ENCODE data around the gene DLG2.

The DLG2 gene

DNA sequence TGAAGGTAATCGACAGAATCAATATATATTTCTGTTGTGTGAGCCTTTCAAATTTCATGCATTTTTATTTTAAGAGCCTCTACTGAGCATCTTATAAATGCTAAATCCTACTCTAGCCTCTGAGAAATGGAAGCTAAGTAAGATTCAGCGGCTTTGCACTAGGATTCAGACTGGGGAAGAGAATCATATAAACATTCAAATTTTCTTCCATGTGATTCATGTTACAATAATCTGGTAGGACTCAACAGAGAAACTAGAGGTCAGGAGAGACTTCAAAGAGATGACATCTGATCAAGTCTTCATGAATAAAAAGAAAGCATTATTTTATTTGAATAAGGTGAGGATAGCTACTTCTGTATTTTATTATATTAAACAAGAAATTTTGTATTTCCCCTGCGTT is 538.9 kb downstream of the DLG2 start:
- no peaks in the 10 kb centered on the region for H3K9me3 ChIP-seq
- no peak overlapping the region for H3K4me3 ChIP-seq (ENCODE audit: low read depth in 1 of 2, low read length in 1 of 2)
- H3K36me3 ChIP-seq: no peaks in the 10 kb centered on the region
- no peaks in the 10 kb centered on the region for H3K4me1 ChIP-seq (ENCODE audit: control insufficient read depth in 1 of 2, insufficient read depth in 1 of 2, low read depth in 1 of 2, low read length in 1 of 2)
- TF ChIP-seq, protein P1, sequence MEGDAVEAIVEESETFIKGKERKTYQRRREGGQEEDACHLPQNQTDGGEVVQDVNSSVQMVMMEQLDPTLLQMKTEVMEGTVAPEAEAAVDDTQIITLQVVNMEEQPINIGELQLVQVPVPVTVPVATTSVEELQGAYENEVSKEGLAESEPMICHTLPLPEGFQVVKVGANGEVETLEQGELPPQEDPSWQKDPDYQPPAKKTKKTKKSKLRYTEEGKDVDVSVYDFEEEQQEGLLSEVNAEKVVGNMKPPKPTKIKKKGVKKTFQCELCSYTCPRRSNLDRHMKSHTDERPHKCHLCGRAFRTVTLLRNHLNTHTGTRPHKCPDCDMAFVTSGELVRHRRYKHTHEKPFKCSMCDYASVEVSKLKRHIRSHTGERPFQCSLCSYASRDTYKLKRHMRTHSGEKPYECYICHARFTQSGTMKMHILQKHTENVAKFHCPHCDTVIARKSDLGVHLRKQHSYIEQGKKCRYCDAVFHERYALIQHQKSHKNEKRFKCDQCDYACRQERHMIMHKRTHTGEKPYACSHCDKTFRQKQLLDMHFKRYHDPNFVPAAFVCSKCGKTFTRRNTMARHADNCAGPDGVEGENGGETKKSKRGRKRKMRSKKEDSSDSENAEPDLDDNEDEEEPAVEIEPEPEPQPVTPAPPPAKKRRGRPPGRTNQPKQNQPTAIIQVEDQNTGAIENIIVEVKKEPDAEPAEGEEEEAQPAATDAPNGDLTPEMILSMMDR (IDR thresholded peaks at IDR 0.05): no peak
- no peaks in the 10 kb centered on the region for H3K27me3 ChIP-seq
- H3K27ac ChIP-seq: no peak overlapping the region

DNA sequence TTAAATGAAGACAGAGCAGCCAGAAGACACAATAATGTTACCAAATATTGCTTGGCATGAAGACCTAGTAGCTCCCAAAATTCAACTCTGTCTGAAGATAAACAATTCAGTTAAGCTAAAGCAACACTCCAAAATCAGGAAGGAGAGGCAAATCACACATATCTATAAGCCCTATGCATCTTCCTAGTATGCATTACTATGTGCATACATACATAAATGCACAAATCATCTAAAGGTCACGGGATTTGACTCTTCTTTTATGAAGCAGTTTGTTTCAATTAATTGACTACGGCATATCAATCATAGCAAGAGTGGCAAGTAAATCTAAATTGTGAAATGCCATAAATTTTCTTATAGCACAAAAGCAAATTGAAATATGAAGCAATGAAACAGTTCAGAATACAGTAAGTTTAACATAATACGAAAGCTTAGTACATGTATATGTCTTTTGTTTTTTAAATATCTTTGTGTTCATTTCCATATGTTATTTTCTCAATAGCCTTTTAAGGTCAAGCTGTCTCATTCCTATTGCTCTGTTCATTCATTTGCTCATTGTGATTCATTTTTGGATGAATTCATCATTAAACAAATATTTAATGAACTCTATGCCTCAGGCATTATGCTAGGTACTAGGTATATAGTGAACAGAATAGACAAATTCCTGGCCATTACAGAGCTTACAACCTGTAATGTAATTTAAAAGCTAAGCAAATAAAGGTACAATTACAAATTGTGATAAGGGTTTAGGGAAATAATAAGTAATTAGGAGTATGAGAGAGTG is 540.5 kb downstream of the DLG2 start:
- H3K27me3 ChIP-seq: no peaks in the 10 kb centered on the region
- no peak overlapping the region for H3K4me3 ChIP-seq (ENCODE audit: low read depth in 1 of 2, low read length in 1 of 2)
- no peak overlapping the region for H3K27ac ChIP-seq
- H3K4me1 ChIP-seq (ENCODE audit: control insufficient read depth in 1 of 2, insufficient read depth in 1 of 2, low read depth in 1 of 2, low read length in 1 of 2): no peaks in the 10 kb centered on the region
- TF ChIP-seq, protein P1 (IDR thresholded peaks at IDR 0.05): no peak
- no peaks in the 10 kb centered on the region for H3K9me3 ChIP-seq
- H3K36me3 ChIP-seq: no peaks in the 10 kb centered on the region

DNA sequence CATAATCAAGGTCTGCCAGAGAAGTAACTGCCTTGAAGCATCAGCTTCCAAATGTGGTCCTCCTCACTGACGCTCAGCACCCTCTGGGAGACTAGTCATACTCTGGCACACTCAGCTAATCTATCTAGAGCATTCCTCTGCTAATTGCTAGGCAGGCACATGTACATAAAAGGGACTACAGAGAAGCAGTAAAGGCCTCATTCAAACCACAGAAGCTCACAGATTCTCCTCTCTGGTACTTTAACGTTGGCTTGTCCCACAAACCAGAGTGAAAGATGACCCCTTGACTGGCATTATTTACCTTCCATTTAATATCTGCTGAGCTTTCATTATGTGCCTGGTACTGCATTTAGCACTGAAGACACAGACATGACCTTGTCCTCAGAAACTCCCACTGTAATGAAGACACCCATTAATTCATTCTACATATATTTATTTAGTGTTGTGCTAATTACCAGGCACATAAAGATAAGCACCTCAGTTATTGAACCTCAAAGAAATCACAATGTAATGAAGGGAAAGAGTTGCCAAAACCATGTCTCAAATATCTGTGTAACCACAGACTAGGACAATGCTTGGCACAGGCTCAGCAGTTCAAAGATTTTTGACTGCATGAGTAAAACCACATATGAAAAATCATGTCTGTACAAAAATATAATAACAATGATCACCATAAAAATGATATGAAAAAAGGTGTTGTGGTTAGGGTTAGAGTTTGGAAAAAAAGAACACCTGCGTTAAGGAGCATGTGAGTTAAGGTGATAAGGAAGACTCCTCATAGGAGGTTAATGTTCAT is 550.4 kb downstream of the DLG2 start:
- H3K27me3 ChIP-seq: no peaks in the 10 kb centered on the region
- TF ChIP-seq, protein P1 (IDR thresholded peaks at IDR 0.05): no peak
- H3K4me1 ChIP-seq (ENCODE audit: control insufficient read depth in 1 of 2, insufficient read depth in 1 of 2, low read depth in 1 of 2, low read length in 1 of 2): no peaks in the 10 kb centered on the region
- H3K9me3 ChIP-seq: no peaks in the 10 kb centered on the region
- H3K27ac ChIP-seq: no peak overlapping the region
- H3K36me3 ChIP-seq: no peaks in the 10 kb centered on the region
- no peak overlapping the region for H3K4me3 ChIP-seq (ENCODE audit: low read depth in 1 of 2, low read length in 1 of 2)

DNA sequence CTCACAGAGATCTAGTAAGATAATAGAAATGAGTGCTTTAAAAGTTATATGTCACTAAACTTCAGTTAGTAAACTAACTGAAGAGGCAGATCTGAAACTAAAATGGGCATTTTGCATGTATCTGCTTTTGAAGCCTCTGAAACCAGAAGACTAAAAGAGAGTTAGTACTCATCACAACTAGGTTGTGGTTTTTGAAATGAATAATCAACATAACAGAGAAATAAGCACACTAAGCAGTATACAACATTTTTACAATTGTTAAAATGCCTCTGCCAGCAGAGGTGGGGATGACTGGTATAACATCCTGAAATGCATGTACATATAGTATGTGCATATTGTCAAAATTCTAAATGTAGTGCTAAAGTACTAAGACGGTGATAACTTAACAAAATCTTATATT is 564.5 kb downstream of the DLG2 start:
- Histone ChIP-seq H3K36me3 (no peaks in the 10 kb centered on the region), H3K27ac (no peak overlapping the region), H3K4me3 (ENCODE audit: low read depth in 1 of 2, low read length in 1 of 2) (no peak overlapping the region), H3K27me3 (no peaks in the 10 kb centered on the region), H3K9me3 (peaks cover 5% of the 10 kb centered on the region), H3K4me1 (ENCODE audit: control insufficient read depth in 1 of 2, insufficient read depth in 1 of 2, low read depth in 1 of 2, low read length in 1 of 2) (no peaks in the 10 kb centered on the region)
- TF ChIP-seq, protein P1 (IDR thresholded peaks at IDR 0.05): no peak

DNA sequence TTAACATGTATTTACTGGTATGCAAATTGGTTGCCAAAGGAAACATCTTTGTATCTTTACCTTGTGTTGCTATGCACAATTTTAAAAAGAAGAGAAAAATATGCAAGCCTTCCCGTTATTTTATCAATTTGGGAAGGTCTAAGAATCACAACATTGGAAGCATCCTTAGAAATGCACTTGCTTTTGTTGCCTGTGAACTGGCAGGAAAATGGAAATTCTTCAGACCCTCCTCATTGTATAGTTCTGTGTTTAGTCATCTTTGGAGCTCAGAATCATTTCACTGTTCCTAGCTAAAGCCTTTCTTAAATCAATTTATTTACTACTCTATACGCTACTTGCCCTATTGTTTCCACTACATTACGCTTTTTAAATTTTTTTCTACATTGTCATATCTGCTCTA is 574.5 kb downstream of the DLG2 start:
- TF ChIP-seq, protein P1 (IDR thresholded peaks at IDR 0.05): no peak
- no peaks in the 10 kb centered on the region for H3K27me3 ChIP-seq

More for the DNA sequence above, 574.5 kb downstream of the DLG2 start:
- no peaks in the 10 kb centered on the region for H3K36me3 ChIP-seq
- no peaks in the 10 kb centered on the region for H3K9me3 ChIP-seq
- no peak overlapping the region for H3K4me3 ChIP-seq (ENCODE audit: low read depth in 1 of 2, low read length in 1 of 2)
- no peaks in the 10 kb centered on the region for H3K4me1 ChIP-seq (ENCODE audit: control insufficient read depth in 1 of 2, insufficient read depth in 1 of 2, low read depth in 1 of 2, low read length in 1 of 2)
- H3K27ac ChIP-seq: no peak overlapping the region

All from neutrophil (primary cell).